Suprapubic skin (tissue), 3 donors: Measurements from ENCODE around the gene LRFN2.

ENCODE experiments used
- CTCF ChIP-seq, 2 donors: fragments of 200-600 bp in 1 of 2; fragments of 450-650 bp in 1 of 2; sonication (generic) in 1 of 2; IDR thresholded peaks; one replicate each; pipeline ENCODE4 v1.5.1; 2016 to 2019; ENCODE audit warnings: antibody characterized with exemption in 2 of 2, mild to moderate bottlenecking in 1 of 2, moderate library complexity in 1 of 2
- POLR2A ChIP-seq, 2 donors: fragments of 450-650 bp; IDR thresholded peaks; one replicate each; pipeline ENCODE4 v1.6.1; 2017; ENCODE audit warnings: antibody characterized with exemption in 2 of 2, mild to moderate bottlenecking in 2 of 2, moderate library complexity in 2 of 2

- TF ChIP-seq CTCF (IDR thresholded peaks at IDR 0.05): no peak
- no peak for TF ChIP-seq POLR2A (IDR thresholded peaks at IDR 0.05)
Measured at GRCh38 chr6:40373267-40373666, 213.9 kb downstream of the LRFN2 start.
